H1 (cell line): ENCODE measurements around the gene FGF23. TPM values are rescaled to one million over a fixed set of nuclear protein-coding genes. Genes with fewer than 3 reads are reported as not detected.

Source experiments
- CHD7 ChIP-seq: fragments of 300-600 bp; sonication (generic); IDR thresholded peaks from 2 replicates; pipeline ENCODE4 v1.7.1; 2012; ENCODE audit warnings: low read length, moderate library complexity, mild to moderate bottlenecking, inconsistent platforms; ENCODE audit not compliant: insufficient replicate concordance
- EGR1 ChIP-seq: IDR thresholded peaks from 2 replicates; pipeline ENCODE4 v1.6.1; 2011; ENCODE audit warnings: low read depth, low read length, borderline replicate concordance
- MAX ChIP-seq: IDR thresholded peaks from 2 replicates; pipeline ENCODE4 v1.6.1; 2012; ENCODE audit warnings: inconsistent platforms
- TCF12 ChIP-seq: IDR thresholded peaks from 2 replicates; pipeline ENCODE4 v1.6.1; 2011; ENCODE audit warnings: low read depth, mild to moderate bottlenecking, low read length
- polyA plus RNA-seq, 7 experiments: library from polyadenylated mRNA; depleted of rRNA in 3 of 7; stranded (reverse) in 5 of 7; unstranded in 2 of 7; fragments of >200 nt in 5 of 7; fragments of 200-250 nt in 2 of 7; gene quantifications; 1 replicate in 5 of 7; 2 replicates in 1 of 7; 4 replicates in 1 of 7; pipeline versions ENCODE4 v1.2.1 to v1.2.3, GENCODE V29; 2011 to 2013; ENCODE audit warnings: missing spikeins in 2 of 7, mixed read lengths in 2 of 7
- total RNA-seq: library from RNA; stranded (reverse); fragmentation: NEBNext Ultra II Directional; extraction: Animal tissue kit (Norgen Biotek cat#: 25700); gene quantifications from 2 replicates; pipeline ENCODE4 v1.2.1, GENCODE V29; 2021
- TF ChIP-seq, protein P1 (sequence below): IDR thresholded peaks from 2 replicates; pipeline ENCODE4 v1.6.1; 2012; ENCODE audit warnings: inconsistent platforms

The FGF23 gene
- total and polyA plus RNA-seq, 2 of the 8 experiments (the other 6 are each of a cell fraction or from before 2014, with no cell fraction given), result 0.35 to 0.67 TPM

GRCh38 chr12:4375449-4375848 lies 4.1 kb downstream of the FGF23 start (continued):
- TF ChIP-seq CHD7 (no peak), EGR1 (no peak), TCF12 (no peak), MAX (no peak)
- TF ChIP-seq, protein P1, sequence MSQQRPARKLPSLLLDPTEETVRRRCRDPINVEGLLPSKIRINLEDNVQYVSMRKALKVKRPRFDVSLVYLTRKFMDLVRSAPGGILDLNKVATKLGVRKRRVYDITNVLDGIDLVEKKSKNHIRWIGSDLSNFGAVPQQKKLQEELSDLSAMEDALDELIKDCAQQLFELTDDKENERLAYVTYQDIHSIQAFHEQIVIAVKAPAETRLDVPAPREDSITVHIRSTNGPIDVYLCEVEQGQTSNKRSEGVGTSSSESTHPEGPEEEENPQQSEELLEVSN, result no peak
